Liver (tissue), 9 donors: ENCODE data around the gene CHCHD4. TPM values are rescaled to one million over a fixed set of nuclear protein-coding genes. Genes with fewer than 3 reads are reported as not detected.

Experiments used
- DNase-seq: peaks from one replicate; pipeline ENCODE4 v3.0.0-alpha.2; 2017; ENCODE audit warnings: low spot score
- H3K27ac ChIP-seq, 2 donors: one replicate each; pipeline ENCODE4 v1.7.0; 2013; ENCODE audit warnings: inconsistent platforms in 2 of 2, low read length in 2 of 2, control low read depth in 1 of 2, low read depth in 1 of 2, mild to moderate bottlenecking in 1 of 2
- H3K27me3 ChIP-seq, 4 donors: one replicate each; pipeline versions ENCODE4 v1.6.1 to v1.7.0; 2013; ENCODE audit warnings: low read length in 3 of 4, inconsistent platforms in 1 of 4, mild to moderate bottlenecking in 1 of 4, moderate library complexity in 1 of 4; ENCODE audit not compliant: control insufficient read depth in 4 of 4, insufficient read depth in 4 of 4
- H3K36me3 ChIP-seq, 4 donors: one replicate each; pipeline versions ENCODE4 v1.6.1 to v1.7.0; 2013; ENCODE audit warnings: low read length in 3 of 4, mild to moderate bottlenecking in 3 of 4, low read depth in 1 of 4, moderate library complexity in 1 of 4; ENCODE audit not compliant: control insufficient read depth in 4 of 4, insufficient read depth in 3 of 4
- H3K4me1 ChIP-seq, 4 donors: one replicate each; pipeline versions ENCODE4 v1.6.1 to v1.7.0; 2013; ENCODE audit warnings: low read length in 3 of 4, mild to moderate bottlenecking in 3 of 4, moderate library complexity in 1 of 4; ENCODE audit not compliant: control insufficient read depth in 4 of 4, insufficient read depth in 4 of 4
- H3K4me3 ChIP-seq, 3 donors: one replicate each; pipeline versions ENCODE4 v1.6.1 to v1.7.0; 2013; ENCODE audit warnings: low read length in 3 of 3, control low read depth in 1 of 3, low read depth in 1 of 3, mild to moderate bottlenecking in 1 of 3
- H3K9ac ChIP-seq, 2 donors: one replicate each; pipeline ENCODE4 v1.7.0; 2013; ENCODE audit warnings: low read length in 2 of 2, mild to moderate bottlenecking in 2 of 2, moderate library complexity in 2 of 2, control low read depth in 1 of 2, low read depth in 1 of 2
- H3K9me3 ChIP-seq, 4 donors: one replicate each; pipeline versions ENCODE4 v1.6.1 to v1.7.0; 2013; ENCODE audit warnings: low read length in 3 of 4; ENCODE audit not compliant: control insufficient read depth in 4 of 4
- EGR1 ChIP-seq, 2 donors: IDR thresholded peaks; 2 replicates each; pipeline ENCODE4 v1.6.1; 2016 to 2018; ENCODE audit warnings: antibody characterized with exemption in 2 of 2, low read depth in 2 of 2
- FOXA1 ChIP-seq: IDR thresholded peaks from 2 replicates; pipeline ENCODE4 v1.6.1; 2016; ENCODE audit warnings: antibody characterized with exemption
- FOXA2 ChIP-seq: IDR thresholded peaks from 2 replicates; pipeline ENCODE4 v1.6.1; 2016; ENCODE audit warnings: antibody characterized with exemption
- GABPA ChIP-seq, 2 donors: IDR thresholded peaks in 1 of 2; conservative IDR thresholded peaks in 1 of 2; 2 replicates each; pipeline ENCODE4 v1.6.1; 2016; ENCODE audit warnings: antibody characterized with exemption in 2 of 2, mild to moderate bottlenecking in 1 of 2, moderate library complexity in 1 of 2
- HNF4A ChIP-seq, 2 donors: conservative IDR thresholded peaks; 2 replicates each; pipeline ENCODE4 v1.6.1; 2016; ENCODE audit warnings: antibody characterized with exemption in 2 of 2, mild to moderate bottlenecking in 2 of 2
- HNF4G ChIP-seq: IDR thresholded peaks from 2 replicates; pipeline ENCODE4 v1.6.1; 2016; ENCODE audit warnings: antibody characterized with exemption
- JUND ChIP-seq, 2 donors: IDR thresholded peaks; 2 replicates each; pipeline ENCODE4 v1.6.1; 2016; ENCODE audit warnings: antibody characterized with exemption in 2 of 2
- NR2F2 ChIP-seq: IDR thresholded peaks from 2 replicates; pipeline ENCODE4 v1.6.1; 2016; ENCODE audit warnings: antibody characterized with exemption
- RAD21 ChIP-seq, 2 donors: IDR thresholded peaks; 2 replicates each; pipeline ENCODE4 v1.6.1; 2016; ENCODE audit warnings: antibody characterized with exemption in 2 of 2, mild to moderate bottlenecking in 2 of 2
- RXRA ChIP-seq, 2 donors: IDR thresholded peaks; 2 replicates each; pipeline ENCODE4 v1.6.1; 2017 to 2018; ENCODE audit warnings: antibody characterized with exemption in 2 of 2, mild to moderate bottlenecking in 1 of 2
- SP1 ChIP-seq: IDR thresholded peaks from 2 replicates; pipeline ENCODE4 v1.6.1; 2018; ENCODE audit warnings: antibody characterized with exemption, mild to moderate bottlenecking
- TAF1 ChIP-seq: conservative IDR thresholded peaks from 2 replicates; pipeline ENCODE4 v1.6.1; 2016; ENCODE audit warnings: antibody characterized with exemption, mild to moderate bottlenecking
- YY1 ChIP-seq: IDR thresholded peaks from 2 replicates; pipeline ENCODE4 v1.6.1; 2016; ENCODE audit warnings: antibody characterized with exemption, mild to moderate bottlenecking
- WGBS: extraction: QIAGEN DNeasy Blood & Tissue Kit; methylation state at CpG from one replicate; pipeline ENCODE4 v1.1.7; 2013; 5-methylcytosine and 5-hydroxymethylcytosine counted together
- polyA plus RNA-seq, 2 donors: library from polyadenylated mRNA; stranded (reverse) in 1 of 2; unstranded in 1 of 2; fragments of 200-250 nt in 1 of 2; fragments of >200 nt in 1 of 2; fragmentation: Nextera tagmentation in 1 of 2; extraction: Ambion mirVana in 1 of 2; gene quantifications; one replicate each; pipeline versions ENCODE4 v1.2.1 to v1.2.3, GENCODE V29; 2013 to 2015
- total RNA-seq, 2 donors: library from RNA; depleted of rRNA; stranded (reverse); fragments of >200 nt; gene quantifications; one replicate each; pipeline ENCODE4 v1.2.3, GENCODE V29; 2014
- TF ChIP-seq, protein P1 (sequence below): IDR thresholded peaks from 2 replicates; pipeline ENCODE4 v1.6.1; 2016; ENCODE audit warnings: antibody characterized with exemption
- TF ChIP-seq, protein P2 (sequence below): fragments of 150-350 bp; IDR thresholded peaks from 2 replicates; pipeline ENCODE4 v1.5.1; 2017; ENCODE audit warnings: improper control_type of control experiment, low read depth, low read length; ENCODE audit not compliant: missing input control
- TF ChIP-seq, protein P3 (sequence below): IDR thresholded peaks from 2 replicates; pipeline ENCODE4 v1.6.1; 2016; ENCODE audit warnings: antibody characterized with exemption, mild to moderate bottlenecking
- TF ChIP-seq, protein P4 (sequence below): IDR thresholded peaks from 2 replicates; pipeline ENCODE4 v1.6.1; 2016; ENCODE audit warnings: antibody characterized with exemption
- TF ChIP-seq, protein P5 (sequence below): IDR thresholded peaks from 2 replicates; pipeline ENCODE4 v1.6.1; 2016; ENCODE audit warnings: antibody characterized with exemption
- donor health status: healthy.
- donor health status: healthy.
- donor health status: healthy.
- donor health status: healthy.
- donor health status: healthy.

Gene CHCHD4
- total and polyA plus RNA-seq, 4 donors, result 7.0 to 11.3 (median 9.5) TPM

DNA sequence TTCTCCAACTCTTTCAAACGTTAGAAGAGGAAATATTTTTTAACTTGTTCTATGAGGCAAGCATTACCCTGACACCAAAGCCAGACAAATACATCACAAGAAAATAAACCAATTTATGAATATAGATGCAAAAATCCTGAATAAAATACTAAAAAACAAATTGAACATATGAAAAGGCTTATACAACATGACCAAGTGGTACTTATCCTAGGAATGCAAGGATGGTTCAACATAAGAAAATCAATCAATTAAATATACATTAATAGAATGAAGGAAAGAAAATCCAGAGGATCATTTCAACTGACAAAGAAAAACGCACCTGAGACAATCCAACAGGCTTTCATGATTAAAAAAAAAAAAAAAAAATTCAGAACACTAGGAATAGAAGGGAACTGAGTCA is 36.6 kb upstream of the CHCHD4 start:
- TF ChIP-seq, protein P1, sequence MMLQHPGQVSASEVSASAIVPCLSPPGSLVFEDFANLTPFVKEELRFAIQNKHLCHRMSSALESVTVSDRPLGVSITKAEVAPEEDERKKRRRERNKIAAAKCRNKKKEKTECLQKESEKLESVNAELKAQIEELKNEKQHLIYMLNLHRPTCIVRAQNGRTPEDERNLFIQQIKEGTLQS, result no peak
- TF ChIP-seq JUND (IDR thresholded peaks at IDR 0.05) (no peak), HNF4A (conservative IDR thresholded peaks at IDR 0.05) (no peak), HNF4G (no peak), NR2F2 (no peak), RXRA (IDR thresholded peaks at IDR 0.05) (no peak), EGR1 (IDR thresholded peaks at IDR 0.05; ENCODE audit: low read depth in 2 of 2) (no peak), RAD21 (IDR thresholded peaks at IDR 0.05) (no peak), GABPA (IDR thresholded peaks at IDR 0.05 in 1 of 2, conservative IDR thresholded peaks at IDR 0.05 in 1 of 2) (no peak)
- TF ChIP-seq, protein P2, sequence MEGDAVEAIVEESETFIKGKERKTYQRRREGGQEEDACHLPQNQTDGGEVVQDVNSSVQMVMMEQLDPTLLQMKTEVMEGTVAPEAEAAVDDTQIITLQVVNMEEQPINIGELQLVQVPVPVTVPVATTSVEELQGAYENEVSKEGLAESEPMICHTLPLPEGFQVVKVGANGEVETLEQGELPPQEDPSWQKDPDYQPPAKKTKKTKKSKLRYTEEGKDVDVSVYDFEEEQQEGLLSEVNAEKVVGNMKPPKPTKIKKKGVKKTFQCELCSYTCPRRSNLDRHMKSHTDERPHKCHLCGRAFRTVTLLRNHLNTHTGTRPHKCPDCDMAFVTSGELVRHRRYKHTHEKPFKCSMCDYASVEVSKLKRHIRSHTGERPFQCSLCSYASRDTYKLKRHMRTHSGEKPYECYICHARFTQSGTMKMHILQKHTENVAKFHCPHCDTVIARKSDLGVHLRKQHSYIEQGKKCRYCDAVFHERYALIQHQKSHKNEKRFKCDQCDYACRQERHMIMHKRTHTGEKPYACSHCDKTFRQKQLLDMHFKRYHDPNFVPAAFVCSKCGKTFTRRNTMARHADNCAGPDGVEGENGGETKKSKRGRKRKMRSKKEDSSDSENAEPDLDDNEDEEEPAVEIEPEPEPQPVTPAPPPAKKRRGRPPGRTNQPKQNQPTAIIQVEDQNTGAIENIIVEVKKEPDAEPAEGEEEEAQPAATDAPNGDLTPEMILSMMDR, result no peak
- TF ChIP-seq, protein P3, sequence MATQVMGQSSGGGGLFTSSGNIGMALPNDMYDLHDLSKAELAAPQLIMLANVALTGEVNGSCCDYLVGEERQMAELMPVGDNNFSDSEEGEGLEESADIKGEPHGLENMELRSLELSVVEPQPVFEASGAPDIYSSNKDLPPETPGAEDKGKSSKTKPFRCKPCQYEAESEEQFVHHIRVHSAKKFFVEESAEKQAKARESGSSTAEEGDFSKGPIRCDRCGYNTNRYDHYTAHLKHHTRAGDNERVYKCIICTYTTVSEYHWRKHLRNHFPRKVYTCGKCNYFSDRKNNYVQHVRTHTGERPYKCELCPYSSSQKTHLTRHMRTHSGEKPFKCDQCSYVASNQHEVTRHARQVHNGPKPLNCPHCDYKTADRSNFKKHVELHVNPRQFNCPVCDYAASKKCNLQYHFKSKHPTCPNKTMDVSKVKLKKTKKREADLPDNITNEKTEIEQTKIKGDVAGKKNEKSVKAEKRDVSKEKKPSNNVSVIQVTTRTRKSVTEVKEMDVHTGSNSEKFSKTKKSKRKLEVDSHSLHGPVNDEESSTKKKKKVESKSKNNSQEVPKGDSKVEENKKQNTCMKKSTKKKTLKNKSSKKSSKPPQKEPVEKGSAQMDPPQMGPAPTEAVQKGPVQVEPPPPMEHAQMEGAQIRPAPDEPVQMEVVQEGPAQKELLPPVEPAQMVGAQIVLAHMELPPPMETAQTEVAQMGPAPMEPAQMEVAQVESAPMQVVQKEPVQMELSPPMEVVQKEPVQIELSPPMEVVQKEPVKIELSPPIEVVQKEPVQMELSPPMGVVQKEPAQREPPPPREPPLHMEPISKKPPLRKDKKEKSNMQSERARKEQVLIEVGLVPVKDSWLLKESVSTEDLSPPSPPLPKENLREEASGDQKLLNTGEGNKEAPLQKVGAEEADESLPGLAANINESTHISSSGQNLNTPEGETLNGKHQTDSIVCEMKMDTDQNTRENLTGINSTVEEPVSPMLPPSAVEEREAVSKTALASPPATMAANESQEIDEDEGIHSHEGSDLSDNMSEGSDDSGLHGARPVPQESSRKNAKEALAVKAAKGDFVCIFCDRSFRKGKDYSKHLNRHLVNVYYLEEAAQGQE, result no peak
- TF ChIP-seq, protein P4, sequence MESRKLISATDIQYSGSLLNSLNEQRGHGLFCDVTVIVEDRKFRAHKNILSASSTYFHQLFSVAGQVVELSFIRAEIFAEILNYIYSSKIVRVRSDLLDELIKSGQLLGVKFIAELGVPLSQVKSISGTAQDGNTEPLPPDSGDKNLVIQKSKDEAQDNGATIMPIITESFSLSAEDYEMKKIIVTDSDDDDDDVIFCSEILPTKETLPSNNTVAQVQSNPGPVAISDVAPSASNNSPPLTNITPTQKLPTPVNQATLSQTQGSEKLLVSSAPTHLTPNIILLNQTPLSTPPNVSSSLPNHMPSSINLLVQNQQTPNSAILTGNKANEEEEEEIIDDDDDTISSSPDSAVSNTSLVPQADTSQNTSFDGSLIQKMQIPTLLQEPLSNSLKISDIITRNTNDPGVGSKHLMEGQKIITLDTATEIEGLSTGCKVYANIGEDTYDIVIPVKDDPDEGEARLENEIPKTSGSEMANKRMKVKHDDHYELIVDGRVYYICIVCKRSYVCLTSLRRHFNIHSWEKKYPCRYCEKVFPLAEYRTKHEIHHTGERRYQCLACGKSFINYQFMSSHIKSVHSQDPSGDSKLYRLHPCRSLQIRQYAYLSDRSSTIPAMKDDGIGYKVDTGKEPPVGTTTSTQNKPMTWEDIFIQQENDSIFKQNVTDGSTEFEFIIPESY, result no peak
- TF ChIP-seq, protein P5, sequence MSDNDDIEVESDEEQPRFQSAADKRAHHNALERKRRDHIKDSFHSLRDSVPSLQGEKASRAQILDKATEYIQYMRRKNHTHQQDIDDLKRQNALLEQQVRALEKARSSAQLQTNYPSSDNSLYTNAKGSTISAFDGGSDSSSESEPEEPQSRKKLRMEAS, result no peak
- no peaks in the 10 kb centered on the region for H3K27me3 ChIP-seq
- peaks cover 0 to 7% (median 2%) of the 10 kb centered on the region in 4 donors for H3K9me3 ChIP-seq
- H3K27ac ChIP-seq, result no peak overlapping the region
- H3K36me3 ChIP-seq, result peaks cover 19 to 96% (median 85%) of the 10 kb centered on the region in 4 donors
- no peak for DNase-seq
- H3K4me3 ChIP-seq, result no peak overlapping the region
- WGBS, result 91% methylated on average over 2 of the region's 2 CpGs
- H3K4me1 ChIP-seq, result no peaks in the 10 kb centered on the region
- no peak overlapping the region for H3K9ac ChIP-seq

DNA sequence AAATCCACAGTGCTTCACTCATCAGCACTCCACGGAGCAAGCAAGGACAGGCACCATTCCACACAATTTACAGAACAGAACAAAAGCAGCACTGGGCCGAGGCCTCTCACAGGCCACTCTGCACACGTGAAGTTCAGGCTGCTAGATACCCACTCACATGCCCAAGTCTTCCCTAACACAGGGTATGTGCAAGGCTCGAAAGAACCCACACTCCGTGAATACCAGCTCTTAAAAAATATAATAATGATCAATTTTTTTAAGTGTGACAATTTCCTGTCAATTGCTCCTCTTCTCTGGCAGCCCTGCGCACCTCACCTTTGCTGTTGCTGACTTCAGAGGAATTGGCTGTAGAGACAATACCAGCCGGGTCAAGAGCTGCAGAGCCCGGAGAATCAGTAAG is 34.8 kb upstream of the CHCHD4 start:
- Histone ChIP-seq H3K36me3 (peaks cover 13 to 85% (median 73%) of the 10 kb centered on the region in 4 donors), H3K4me3 (no peak overlapping the region), H3K27me3 (no peaks in the 10 kb centered on the region), H3K9me3 (peaks cover 0 to 7% (median 2%) of the 10 kb centered on the region in 4 donors), H3K9ac (no peak overlapping the region), H3K4me1 (no peaks in the 10 kb centered on the region), H3K27ac (no peak overlapping the region)
- WGBS, result 98% methylated on average over 8 of the region's 8 CpGs
- TF ChIP-seq, protein P3, result no peak
- TF ChIP-seq SP1 (no peak), JUND (IDR thresholded peaks at IDR 0.05) (no peak), FOXA1 (no peak), TAF1 (no peak), RAD21 (IDR thresholded peaks at IDR 0.05) (no peak), FOXA2 (no peak), HNF4G (no peak), YY1 (no peak), RXRA (IDR thresholded peaks at IDR 0.05) (no peak)
- TF ChIP-seq, protein P4, result no peak
- TF ChIP-seq, protein P5, result no peak
- TF ChIP-seq, protein P1, result no peak
- no peak for DNase-seq
